A549 (cell line): Measurements from ENCODE around the gene NELFCD.

Source experiments
- EP300 ChIP-seq, 2 experiments: fragments of >200 bp; sonication (Bioruptor Twin); formaldehyde crosslinking; IDR thresholded peaks; 2 replicates in 1 of 2; 3 replicates in 1 of 2; pipeline ENCODE4 v1.6.1; 2016 to 2017
- HOXA7 ChIP-seq: fragments of 250-450 bp; sonication (Bioruptor Pico); IDR thresholded peaks from 2 replicates; pipeline ENCODE4 v1.5.0; 2020; ENCODE audit warnings: mild to moderate bottlenecking, moderate library complexity
- JUNB ChIP-seq: fragments of >200 bp; sonication (Bioruptor Twin); formaldehyde crosslinking; IDR thresholded peaks from 2 replicates; pipeline ENCODE4 v1.6.1; 2016
- POLR2A ChIP-seq: IDR thresholded peaks from 2 replicates; pipeline ENCODE4 v1.6.1; 2012; ENCODE audit warnings: mild to moderate bottlenecking, low read length
- POLR2AphosphoS2 ChIP-seq: conservative IDR thresholded peaks from 2 replicates; pipeline ENCODE4 v1.6.1; 2012; ENCODE audit warnings: low read length, improper control_type of control experiment, inconsistent platforms
- RAD21 ChIP-seq, 2 experiments: fragments of >200 bp in 1 of 2; sonication (Bioruptor Twin) in 1 of 2; formaldehyde crosslinking in 1 of 2; IDR thresholded peaks in 1 of 2; conservative IDR thresholded peaks in 1 of 2; 2 replicates in 1 of 2; 3 replicates in 1 of 2; pipeline ENCODE4 v1.6.1; 2012 to 2018; ENCODE audit warnings: inconsistent platforms in 1 of 2
- RFX5 ChIP-seq: fragments of 450-650 bp; IDR thresholded peaks from 2 replicates; pipeline ENCODE4 v1.7.1; 2014; ENCODE audit warnings: antibody characterized with exemption, mild to moderate bottlenecking, moderate library complexity
- TF ChIP-seq, protein P1 (sequence below): fragments of >200 bp; sonication (Bioruptor Twin); formaldehyde crosslinking; IDR thresholded peaks from 3 replicates; pipeline ENCODE4 v1.5.1; 2016
- TF ChIP-seq, protein P2 (sequence below): fragments of 450-650 bp; IDR thresholded peaks from 2 replicates; pipeline ENCODE4 v1.6.1; 2014; ENCODE audit warnings: antibody characterized with exemption
- TF ChIP-seq, protein P3 (sequence below): IDR thresholded peaks from 2 replicates; pipeline ENCODE4 v1.6.1; 2012
- TF ChIP-seq, protein P4 (sequence below): IDR thresholded peaks from 2 replicates; pipeline ENCODE4 v1.6.1; 2012; ENCODE audit warnings: low read depth, borderline replicate concordance

DNA sequence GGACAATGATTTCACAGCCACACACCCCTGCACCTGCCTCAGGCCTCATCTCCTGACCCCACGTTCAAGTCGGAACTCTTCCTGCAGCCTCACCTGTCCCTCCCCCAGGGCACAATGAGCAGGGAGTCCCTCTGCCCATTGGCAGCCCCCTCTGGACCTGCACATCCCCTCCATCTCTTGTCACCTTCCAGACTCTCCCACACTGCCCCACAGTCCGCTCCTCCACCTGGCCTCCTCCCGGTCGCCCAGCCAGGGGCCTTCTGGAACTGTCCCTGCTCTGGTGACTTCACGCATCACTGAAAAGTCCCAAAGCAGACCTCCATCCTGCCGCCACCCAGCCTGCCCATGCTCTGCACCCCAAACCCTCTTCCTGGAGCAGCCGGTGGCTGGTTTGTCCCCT is 21.3 kb downstream of the NELFCD start:
- TF ChIP-seq, protein P1, sequence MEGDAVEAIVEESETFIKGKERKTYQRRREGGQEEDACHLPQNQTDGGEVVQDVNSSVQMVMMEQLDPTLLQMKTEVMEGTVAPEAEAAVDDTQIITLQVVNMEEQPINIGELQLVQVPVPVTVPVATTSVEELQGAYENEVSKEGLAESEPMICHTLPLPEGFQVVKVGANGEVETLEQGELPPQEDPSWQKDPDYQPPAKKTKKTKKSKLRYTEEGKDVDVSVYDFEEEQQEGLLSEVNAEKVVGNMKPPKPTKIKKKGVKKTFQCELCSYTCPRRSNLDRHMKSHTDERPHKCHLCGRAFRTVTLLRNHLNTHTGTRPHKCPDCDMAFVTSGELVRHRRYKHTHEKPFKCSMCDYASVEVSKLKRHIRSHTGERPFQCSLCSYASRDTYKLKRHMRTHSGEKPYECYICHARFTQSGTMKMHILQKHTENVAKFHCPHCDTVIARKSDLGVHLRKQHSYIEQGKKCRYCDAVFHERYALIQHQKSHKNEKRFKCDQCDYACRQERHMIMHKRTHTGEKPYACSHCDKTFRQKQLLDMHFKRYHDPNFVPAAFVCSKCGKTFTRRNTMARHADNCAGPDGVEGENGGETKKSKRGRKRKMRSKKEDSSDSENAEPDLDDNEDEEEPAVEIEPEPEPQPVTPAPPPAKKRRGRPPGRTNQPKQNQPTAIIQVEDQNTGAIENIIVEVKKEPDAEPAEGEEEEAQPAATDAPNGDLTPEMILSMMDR, result no peak
- TF ChIP-seq RFX5 (no peak), POLR2A (no peak), POLR2AphosphoS2 (no peak), HOXA7 (CRISPR knock-in tag) (no peak), EP300 (IDR thresholded peaks at IDR 0.05) (no peak), RAD21 (conservative IDR thresholded peaks at IDR 0.05 in 1 of 2, IDR thresholded peaks at IDR 0.05 in 1 of 2) (no peak), JUNB (no peak)
- TF ChIP-seq, protein P2, sequence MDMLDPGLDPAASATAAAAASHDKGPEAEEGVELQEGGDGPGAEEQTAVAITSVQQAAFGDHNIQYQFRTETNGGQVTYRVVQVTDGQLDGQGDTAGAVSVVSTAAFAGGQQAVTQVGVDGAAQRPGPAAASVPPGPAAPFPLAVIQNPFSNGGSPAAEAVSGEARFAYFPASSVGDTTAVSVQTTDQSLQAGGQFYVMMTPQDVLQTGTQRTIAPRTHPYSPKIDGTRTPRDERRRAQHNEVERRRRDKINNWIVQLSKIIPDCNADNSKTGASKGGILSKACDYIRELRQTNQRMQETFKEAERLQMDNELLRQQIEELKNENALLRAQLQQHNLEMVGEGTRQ, result no peak
- TF ChIP-seq, protein P3, sequence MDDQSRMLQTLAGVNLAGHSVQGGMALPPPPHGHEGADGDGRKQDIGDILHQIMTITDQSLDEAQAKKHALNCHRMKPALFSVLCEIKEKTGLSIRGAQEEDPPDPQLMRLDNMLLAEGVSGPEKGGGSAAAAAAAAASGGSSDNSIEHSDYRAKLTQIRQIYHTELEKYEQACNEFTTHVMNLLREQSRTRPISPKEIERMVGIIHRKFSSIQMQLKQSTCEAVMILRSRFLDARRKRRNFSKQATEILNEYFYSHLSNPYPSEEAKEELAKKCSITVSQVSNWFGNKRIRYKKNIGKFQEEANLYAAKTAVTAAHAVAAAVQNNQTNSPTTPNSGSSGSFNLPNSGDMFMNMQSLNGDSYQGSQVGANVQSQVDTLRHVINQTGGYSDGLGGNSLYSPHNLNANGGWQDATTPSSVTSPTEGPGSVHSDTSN, result no peak
- TF ChIP-seq, protein P4, sequence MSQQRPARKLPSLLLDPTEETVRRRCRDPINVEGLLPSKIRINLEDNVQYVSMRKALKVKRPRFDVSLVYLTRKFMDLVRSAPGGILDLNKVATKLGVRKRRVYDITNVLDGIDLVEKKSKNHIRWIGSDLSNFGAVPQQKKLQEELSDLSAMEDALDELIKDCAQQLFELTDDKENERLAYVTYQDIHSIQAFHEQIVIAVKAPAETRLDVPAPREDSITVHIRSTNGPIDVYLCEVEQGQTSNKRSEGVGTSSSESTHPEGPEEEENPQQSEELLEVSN, result no peak
